ENCODE measurements around the gene AP2A2.

AP2A2 gene

DNA sequence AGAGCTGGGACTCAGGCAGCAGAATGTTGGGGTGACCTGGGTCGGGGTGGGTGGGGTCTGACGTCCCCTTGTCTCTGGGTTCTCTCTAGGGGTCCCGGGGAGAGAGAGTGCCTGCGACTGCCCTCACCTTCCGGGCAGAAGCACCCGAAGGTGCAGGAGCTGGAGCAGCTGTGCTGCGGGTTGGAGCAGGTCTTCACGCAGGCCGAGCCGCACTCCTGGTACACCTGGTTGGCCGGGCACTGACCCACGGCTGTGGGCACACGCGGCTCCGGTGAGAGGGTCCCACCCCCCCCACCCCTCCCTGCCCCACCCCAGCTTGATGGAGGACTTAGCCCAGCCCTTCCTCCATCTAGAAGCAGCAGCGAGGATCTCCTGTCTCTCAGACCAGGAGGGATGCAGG, 104.4 kb downstream of the AP2A2 start:
- DNase-seq (ENCODE audit: low read depth in 2 of 2), result no peak

DNA sequence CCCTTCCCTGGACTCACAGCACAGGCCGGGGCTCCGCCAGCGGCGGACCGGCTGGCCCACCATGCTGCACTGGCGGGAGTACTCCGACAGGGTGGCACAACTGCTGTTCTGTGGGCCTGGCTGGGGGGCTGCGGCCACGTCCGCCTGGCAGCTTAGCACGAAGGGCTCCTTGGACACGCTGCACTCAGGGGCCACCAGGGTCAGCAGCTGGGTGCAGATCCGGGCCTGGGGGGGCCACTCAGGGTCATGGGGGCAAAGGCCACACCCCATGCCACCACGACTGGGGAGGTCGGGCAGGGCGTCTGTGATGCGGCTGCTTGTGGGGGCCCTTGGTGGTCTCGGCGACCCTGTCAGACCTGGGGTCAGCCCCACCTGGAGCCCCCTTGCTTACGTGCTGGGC, 104.9 kb downstream of the AP2A2 start:
- no peak for DNase-seq (ENCODE audit: low read depth in 2 of 2)

DNA sequence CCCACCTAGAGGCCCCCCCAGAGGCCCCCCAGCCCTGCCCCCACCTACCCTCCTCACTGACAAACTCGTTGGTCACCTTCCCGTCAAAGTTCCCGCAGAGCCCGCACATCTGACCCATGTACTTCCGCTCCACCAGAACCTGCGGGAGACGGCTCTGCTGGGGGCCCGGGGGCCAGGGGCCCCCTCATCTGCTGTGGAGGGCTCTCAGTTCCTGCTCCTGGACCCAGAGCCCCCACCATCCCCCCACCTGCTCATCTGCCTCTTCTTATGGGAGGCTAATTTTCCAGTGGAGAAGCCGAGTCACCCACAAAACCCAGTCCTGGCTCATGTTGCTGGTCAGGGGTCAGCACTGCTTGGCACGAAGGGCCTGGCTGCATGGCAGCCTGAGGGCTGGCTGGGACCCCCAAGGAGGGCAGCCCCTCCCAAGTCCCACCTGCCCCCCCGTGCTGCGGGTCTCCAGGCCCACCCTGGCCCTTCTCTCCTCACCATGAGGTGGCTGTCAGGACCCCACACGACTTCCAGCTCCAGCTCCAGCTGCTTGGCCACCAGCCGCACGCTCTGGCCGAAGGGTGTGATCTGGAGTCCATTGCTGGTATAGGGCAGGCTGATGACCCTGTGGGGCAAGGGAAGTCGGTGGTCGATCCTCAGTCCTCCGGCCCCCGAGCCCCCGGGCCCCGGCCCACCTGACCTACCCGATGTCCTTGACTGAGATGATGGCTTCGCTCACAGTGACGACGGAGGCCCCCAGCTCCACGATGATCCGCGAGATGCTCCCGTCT, 105.6 kb downstream of the AP2A2 start:
- DNase-seq (ENCODE audit: low read depth in 2 of 2), result no peak

DNA sequence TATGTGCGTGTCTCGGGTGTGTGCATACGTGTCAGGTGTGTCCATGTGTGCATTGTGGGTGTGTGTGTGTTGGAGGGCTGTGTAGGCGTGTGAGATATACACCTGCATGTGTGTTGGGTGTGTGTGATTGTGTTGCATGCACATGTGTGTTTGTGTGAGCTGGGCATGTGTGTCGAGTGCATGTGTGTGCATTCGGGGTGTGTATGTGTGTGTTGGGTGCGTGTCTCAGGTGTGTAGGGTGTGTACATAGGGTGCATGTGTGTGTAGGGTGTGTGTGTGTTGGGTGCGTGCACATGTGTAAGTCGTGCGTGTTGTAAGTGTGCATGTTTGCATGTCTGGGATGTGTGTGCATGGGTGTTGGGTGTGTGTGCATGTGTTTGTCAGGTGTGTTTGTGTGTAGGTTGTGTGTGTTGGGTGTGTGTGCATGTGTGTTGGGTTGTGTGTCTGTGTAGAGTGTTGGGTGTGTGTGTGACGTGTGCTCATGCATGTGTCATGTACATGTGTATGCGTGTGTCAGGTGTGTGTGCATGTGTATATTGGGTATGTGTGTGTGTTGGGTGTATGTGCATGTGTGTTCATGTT, 106.7 kb downstream of the AP2A2 start:
- DNase-seq (ENCODE audit: low read depth in 2 of 2), result no peak

DNA sequence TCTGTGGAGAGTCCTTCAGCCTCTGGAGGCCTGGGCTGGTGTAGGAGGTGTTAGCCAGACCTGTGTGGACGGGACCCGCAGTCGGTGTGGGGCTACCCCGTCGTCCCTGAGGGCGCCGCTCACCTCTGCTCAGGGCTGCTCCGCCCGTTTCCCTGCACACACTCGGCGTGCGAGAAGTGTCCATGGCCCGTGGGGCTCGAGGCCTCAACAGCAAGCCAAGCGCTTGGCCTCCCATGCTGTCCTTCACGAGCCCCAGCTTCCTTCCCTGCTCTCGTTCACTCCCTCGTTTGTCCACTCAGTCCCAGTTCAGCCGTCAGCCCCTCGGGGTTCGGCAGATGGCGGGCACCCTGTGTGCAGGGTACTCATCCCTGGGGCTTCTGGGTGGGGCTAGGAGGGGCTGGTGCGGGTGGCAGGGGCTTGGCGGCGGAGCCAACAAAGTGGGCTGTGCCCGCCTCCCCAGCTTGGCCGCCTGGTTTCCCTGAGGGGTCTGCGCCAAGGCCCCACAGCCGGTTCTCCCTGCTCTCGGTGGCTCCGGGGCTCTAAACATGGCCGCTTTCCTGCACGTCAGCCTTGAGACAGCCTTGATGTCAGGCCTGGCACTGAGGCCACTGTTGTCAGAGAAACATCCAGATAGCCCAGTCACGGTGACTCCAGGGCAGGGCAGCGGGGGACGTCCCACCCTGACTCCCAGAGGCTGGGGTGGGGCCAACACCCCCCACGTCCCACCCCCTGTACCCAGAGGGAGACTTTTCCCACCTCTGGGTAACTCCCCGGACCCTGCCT, 107.5 kb downstream of the AP2A2 start:
- no peak for DNase-seq (ENCODE audit: low read depth in 2 of 2)

DNA sequence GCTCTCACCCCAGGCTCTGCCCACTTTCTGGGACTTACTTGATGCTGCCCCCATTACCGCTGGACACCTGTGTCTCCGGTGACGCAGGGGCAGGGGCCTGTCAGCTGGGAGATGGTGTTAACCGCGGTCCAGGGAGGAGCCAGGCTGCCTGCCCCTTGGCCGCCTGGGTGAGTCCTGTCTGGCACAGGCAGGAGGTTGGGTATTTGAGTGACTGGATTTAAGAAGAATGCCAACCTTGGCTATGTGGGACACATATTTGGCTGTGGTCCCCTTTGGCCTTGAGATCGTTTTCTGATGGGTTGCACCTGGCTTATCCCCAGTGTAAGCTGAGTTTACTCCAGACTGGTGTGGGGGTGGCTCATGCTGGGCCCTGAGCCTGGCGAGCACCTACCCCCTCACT, 108.3 kb downstream of the AP2A2 start:
- no peak for DNase-seq (ENCODE audit: low read depth in 2 of 2)

DNA sequence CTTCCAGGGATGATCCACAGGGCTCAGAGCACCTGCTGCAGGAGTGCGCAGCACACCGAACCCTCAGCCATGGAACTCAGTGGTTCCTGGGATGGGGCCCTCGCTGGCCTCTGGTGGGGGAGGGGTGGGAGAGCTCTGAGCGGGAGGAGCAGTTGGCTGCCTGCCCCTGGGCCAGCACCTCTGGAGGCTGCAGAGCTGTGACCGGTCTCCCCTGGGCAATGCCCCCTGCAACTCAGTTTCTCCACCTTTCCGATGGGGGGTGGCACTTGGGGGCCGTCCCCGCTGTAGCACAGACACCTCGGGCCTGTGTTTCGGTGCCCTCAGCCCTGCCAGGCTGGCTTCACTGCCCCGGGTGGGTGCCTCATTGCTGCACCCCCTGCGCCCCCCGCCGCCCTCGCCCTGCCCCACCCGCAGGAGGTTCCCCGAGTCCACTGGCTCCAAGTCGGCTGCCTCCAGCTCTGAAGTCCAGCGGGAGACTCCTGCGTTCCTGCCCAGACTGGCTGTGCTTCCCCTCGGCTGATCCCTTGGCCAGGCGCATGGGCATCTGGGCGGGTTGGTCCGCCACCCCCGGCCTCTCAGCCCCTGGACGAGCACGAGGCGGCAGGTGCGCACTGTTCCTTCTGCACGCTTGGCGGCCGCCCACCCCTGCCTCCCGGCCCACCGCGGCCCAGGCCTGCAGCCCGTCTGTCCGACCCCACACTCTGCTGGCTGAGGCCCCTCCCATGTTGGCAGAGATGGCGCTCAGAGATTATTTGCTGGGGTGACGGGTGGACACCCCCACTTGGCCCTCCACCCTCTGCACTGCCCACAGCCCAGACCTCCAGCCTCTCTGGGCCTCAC, 109.0 kb downstream of the AP2A2 start:
- DNase-seq (ENCODE audit: low read depth in 2 of 2), result no peak

DNA sequence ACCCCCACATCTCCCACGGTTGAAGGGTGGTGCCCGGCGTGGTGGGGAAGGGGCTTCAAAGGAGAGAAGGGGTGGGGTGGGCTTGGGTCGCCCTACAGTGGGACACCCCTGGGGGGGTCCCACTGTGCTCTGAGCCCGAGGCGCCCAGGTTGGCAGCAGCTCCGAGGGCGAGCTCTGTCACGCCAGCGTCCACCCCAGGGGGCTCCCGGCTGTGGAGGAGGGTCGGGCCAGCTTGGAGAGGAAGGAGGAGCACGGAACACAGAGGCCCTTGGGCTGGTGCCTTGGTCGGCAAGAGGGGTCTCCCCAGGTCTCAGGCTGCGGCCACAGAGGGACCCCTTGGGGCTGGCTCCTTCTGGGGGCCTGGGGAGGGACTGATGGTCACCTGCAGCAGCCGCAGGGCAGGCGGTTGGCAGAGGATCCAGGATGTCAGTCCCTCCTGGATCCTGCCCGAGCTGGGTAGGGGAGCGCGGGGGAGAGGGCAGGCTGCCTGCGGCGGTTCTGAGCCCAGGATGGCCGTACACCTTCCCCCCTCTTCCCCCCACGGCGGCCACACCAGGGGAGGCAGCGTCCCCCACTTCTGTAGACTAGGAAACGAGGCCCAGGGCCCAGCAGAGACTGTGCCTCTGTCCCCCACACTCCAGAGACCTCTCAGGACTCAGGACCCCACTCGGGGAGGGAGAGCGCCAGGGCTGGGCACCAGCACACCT, 110.1 kb downstream of the AP2A2 start:
- no peak for DNase-seq (ENCODE audit: low read depth in 2 of 2)

DNA sequence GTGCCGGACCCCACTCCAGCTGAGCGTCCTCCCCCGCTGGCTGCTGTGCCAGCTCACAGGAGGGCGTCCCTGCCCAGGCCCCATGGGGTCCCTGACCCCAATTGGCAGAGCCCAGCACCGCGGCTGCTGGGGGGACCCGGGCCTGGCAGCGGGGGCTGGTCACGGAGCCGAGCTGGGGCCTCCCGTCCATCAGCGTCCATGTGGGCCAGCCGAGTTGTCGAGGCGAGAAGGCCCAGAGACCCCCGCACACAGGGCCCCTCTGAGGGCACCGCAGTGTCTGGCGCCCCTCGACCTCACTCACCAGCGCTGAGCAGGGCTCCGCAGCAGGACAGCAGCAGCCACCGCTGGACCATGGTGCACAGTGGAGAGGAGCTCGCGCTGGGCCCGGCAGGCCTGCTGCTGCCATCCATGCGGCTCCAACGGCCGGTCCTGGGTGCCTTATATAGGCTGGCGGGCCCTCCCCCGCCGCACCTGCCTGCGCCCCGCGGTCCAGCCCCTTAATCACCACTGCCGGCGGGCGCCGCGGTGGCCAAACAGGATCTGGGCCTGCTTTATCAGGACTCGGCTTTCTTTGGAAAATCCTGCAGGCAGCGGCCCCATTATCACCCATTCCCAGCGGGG, 110.7 kb downstream of the AP2A2 start, which contains the start of gene MUC6:
Gene MUC6 (minus strand): TSS at position 416 of the 621 bp plus-strand sequence. CDS start 63 bp downstream, at position 353.
- DNase-seq (ENCODE audit: low read depth in 2 of 2), result no peak

DNA sequence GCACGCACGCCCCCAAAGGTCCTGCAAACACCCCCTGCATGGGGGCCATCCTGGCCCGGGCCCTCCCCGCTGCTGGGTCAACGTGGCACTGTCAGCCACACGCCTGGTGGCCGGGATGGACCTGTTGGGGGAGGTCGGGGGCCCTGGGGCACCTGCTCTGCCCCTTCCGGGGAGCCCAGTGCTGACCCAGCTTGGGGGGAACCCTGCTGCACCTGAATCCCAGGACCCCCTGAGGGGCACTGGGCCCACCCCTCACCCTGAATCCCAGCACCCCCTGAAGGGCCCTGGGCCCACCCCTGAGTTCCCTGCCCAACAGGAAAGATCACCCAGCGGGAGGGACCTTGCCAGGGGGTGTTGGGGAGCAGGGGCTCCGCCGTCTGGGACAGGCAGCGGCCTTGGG, 111.3 kb downstream of the AP2A2 start:
- DNase-seq (ENCODE audit: low read depth in 2 of 2), result no peak

DNA sequence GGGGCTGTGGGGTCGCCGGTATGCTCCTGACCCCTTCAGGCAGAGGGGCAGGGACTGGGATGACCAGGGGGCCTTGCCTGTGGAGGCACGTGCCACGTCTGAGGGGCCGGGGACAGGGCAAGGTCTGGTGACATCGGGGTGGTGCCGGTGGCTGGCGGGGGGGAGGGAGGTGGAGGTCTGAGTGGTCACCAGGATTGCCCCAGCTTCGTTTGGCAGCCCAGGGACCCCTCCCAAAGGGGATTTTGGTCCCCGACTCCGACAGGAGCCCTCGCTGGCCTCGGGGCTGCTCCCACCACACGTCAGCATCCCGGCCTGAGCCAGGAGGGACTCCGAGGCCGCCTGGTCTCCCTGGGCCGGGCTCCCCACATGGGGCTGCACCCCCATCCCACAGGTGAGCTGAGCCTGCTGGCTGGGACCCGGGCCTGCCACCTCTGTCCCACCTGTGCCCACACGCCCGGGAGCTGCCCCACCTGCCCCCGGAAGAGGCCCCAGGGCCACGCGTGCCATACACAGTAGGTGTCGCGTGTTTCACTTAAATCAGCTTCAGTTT, 111.9 kb downstream of the AP2A2 start:
- no peak for DNase-seq (ENCODE audit: low read depth in 2 of 2)

DNA sequence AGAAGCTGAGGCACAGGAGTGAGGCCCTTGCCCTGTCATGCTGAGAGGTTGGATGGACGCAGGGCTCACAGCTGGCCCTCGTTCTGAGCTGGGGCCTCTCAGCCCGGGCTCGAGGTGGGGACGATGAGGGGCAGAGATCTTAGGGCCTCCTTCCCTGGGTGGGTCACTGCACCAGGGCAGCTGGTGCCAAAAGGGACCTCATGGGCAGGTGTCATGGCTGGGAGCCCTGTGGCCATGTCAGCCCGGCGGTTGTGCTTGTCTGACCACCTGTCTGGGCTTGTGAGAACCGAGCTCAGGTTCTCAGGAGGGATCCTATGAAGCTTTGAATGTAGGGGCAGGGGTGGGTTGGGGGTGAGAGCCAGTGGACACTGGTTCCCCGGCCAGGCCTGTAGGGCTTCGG, 112.7 kb downstream of the AP2A2 start:
- DNase-seq (ENCODE audit: low read depth in 2 of 2), result no peak

DNA sequence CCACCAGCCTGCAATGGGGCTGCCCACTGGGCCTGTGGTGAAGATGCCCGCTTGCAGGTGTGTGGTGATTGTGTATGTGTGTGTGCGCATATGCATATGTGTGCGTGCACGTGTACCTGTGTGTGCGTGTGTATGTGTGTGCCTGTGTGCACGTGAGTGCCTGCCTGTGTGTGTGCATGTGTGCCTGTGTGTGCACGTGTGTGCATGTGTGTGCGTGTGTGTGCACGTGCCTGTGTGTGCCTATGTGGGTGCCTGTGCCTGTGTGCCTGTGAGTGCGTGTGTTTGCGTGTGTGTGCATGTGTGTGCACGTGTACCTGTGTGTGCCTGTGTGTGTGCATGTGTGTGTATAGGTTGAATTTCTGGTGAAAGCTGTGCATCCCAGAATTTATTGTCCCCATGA, 113.3 kb downstream of the AP2A2 start:
- DNase-seq (ENCODE audit: low read depth in 2 of 2), result no peak

DNA sequence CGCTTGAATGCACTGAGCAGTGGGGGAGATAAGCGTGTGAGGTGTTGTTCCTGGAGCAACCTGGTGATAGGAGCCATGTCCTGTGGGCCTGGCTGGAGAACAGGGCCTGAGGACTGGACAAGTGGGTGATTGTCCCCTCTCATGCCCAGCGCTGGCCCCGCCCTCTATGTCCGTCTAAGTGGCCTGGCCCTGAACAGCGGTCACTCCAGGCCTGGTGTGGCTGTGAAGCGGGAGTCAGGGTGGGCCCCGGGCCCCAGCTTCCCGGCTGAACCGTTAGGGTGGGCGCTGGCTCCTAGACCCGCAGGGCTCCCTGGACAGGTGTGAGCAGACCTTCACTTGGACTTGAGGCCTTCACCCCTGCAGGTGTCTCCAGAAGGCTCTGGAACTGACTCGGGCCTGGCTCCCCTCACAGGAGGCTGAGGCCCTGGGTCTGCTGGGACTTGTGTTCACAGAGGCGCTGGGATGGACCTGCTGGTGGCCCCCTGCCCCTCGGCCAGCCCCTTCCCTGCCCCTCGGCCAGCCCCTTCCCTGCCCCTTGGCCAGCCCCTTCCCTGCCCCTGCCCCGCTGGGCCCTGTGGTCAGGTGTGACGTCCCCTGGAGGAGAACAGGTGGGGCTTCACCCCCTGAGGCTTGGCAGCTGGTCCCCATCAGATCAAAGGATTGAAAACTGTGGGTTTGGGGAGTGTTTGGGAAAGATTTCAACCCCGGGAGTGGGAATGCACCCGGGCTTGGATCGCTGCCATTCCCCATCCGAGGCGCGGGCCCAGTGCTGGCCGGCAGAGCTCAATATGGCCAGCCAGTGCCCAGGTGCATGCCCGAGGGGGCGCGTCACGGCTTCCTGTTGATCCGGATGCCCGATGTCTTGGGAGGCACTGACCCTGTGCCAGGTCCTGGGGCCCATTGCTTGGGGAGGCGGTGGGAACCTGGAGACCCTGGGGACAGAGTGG, 114.1 kb downstream of the AP2A2 start:
- DNase-seq (ENCODE audit: low read depth in 2 of 2), result no peak

DNA sequence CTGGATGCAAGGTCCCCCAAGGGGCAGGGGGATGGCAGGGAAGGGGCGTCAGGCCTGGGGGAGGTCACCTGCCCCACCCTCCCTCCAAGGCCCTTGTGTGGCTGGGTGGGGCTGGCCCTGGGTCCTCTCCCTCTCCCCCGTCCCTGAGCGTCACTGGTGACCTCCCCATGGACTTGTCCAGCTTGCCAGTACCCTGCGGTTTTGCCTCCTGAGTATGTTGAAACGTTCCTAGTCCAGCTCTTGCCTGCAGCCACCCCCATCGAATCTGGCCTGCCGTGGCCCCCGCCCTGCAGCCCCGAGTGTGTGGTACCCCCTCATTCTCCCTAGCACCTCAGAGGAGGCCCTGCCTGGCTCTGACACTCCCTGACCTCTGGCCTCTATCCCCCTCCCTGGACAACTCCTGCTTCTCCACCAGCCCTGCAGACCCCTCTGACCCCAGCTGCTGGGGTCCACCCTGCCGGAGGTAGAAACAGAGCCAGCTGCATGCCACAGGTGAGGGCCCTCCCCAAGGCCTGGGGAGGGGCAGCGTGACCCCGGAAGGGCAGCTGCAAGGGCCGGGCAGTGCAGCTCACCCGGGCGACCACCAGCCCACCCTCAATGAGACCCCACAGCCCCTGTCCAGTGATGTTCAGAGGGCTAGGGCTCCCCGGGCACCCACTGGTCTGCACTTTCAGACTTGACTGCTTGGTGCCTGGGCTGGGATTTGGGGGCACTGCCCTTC, 114.9 kb downstream of the AP2A2 start:
- DNase-seq (ENCODE audit: low read depth in 2 of 2), result no peak

DNA sequence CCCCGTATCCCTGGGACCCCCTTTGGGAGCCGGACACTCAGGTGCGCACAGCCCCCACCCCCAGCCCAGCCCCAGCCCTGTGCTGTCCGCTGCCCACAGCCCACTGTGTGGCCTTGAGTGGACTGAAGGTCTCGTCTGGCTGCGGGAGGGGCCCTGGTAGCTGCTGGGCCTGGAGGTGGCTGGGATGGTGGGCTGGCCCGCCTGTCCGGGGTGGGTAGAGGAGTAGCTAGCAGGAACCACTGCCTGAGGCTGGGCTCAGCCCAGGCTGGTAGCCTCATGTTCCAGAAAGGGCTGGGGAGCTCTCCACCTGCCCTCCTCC, 115.4 kb downstream of the AP2A2 start:
- DNase-seq (ENCODE audit: low read depth in 2 of 2), result no peak

DNA sequence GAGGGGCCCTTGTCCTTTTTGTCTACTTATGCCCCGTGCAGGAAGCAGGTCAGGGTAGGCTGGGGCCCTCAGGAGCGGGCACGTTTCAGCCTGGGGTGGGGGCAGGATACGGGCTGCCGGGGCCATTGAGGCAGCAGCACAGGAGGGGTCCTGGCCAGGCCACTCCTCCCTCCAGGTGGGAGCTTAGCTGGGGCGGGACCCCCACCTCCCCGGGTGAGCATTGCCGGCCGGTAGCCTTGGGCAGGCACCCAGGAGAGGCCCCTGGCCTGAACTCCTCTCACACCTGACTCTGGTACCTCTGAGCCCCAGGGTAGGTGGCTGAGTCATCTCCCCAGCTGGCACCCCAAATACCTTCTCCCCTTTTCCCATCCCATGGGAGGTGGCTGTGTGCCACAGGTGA, 115.8 kb downstream of the AP2A2 start:
- no peak for DNase-seq (ENCODE audit: low read depth in 2 of 2)

DNA sequence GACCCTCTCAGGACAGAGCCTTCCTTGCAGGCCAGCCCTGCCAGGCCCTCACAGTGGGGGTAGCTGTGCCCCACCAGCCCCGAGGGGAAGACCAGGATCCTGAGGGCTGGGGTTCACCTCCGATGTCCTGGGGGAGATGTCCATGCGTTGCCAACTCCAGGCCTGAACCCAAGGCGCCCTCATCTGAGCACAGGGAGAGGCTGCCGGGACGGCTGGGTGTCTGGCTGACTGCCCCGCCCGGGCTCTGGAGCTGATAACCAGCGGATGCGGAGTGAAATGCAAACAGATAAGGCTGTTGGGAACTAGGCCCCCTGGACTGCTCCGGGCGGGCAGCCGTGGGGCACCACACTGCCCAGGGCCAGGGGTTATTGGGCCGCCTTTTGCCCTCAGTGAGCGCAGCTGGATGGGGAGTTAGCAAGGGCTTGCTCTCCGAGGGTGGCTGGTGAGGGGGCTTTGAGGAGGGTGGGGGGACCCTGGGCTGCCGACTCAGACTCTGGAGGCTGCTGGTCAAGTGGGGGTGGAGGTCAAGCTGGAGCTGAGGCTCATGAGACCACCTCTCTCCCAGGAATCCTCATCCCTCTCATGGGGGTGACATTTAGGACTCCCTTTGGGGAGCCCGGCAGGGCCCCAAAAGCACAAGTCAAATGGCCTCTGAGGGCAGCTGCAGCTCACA, 116.4 kb downstream of the AP2A2 start:
- no peak for DNase-seq (ENCODE audit: low read depth in 2 of 2)

Data from stimulated activated CD4-positive, alpha-beta T cell treated with anti-CD3 and anti-CD28 coated beads, Interleukin-15, amount 100 ng/mL, for 48 hours (primary cell).